H9 (cell line): ENCODE measurements around the gene CKMT2. TPM values are rescaled to one million over a fixed set of nuclear protein-coding genes. Genes with fewer than 3 reads are reported as not detected.

ENCODE experiments used
- DNase-seq: peaks from one replicate; pipeline ENCODE4 v3.0.0-alpha.2; 2017
- H2AFZ ChIP-seq: one replicate; pipeline ENCODE4 v1.6.1; 2013; ENCODE audit warnings: mild to moderate bottlenecking, low read length, control low read depth, moderate library complexity
- H2AK5ac ChIP-seq: 2 replicates; pipeline ENCODE4 v1.6.1; 2013; ENCODE audit warnings: low read length, control low read depth, mixed read lengths; ENCODE audit not compliant: insufficient read length
- H2BK120ac ChIP-seq: one replicate; pipeline ENCODE4 v1.6.1; 2013; ENCODE audit warnings: low read depth, mild to moderate bottlenecking, low read length, control low read depth, inconsistent platforms; ENCODE audit not compliant: poor library complexity, severe bottlenecking
- H2BK12ac ChIP-seq: 2 replicates; pipeline ENCODE4 v1.6.1; 2013; ENCODE audit warnings: low read length, control low read depth, mixed read lengths, low read depth; ENCODE audit not compliant: insufficient read length
- H2BK15ac ChIP-seq: 2 replicates; pipeline ENCODE4 v1.6.1; 2013; ENCODE audit warnings: low read depth, low read length, control low read depth
- H2BK20ac ChIP-seq: one replicate; pipeline ENCODE4 v1.6.1; 2013; ENCODE audit warnings: low read depth, mild to moderate bottlenecking, low read length, control low read depth, inconsistent platforms; ENCODE audit not compliant: poor library complexity, severe bottlenecking
- H2BK5ac ChIP-seq: 2 replicates; pipeline ENCODE4 v1.6.1; 2013; ENCODE audit warnings: low read length, control low read depth, mixed read lengths; ENCODE audit not compliant: insufficient read length
- H3K14ac ChIP-seq: 2 replicates; pipeline ENCODE4 v1.6.1; 2013; ENCODE audit warnings: low read length, control low read depth; ENCODE audit not compliant: insufficient read depth
- H3K18ac ChIP-seq: 2 replicates; pipeline ENCODE4 v1.6.1; 2013; ENCODE audit warnings: low read depth, mild to moderate bottlenecking, mixed read lengths, low read length, control low read depth; ENCODE audit not compliant: insufficient read length
- H3K23ac ChIP-seq: 2 replicates; pipeline ENCODE4 v1.6.1; 2013; ENCODE audit warnings: low read length, control low read depth, mixed read lengths, low read depth; ENCODE audit not compliant: insufficient read length
- H3K23me2 ChIP-seq: 2 replicates; pipeline ENCODE4 v1.6.1; 2013; ENCODE audit warnings: low read depth, mild to moderate bottlenecking, mixed read lengths, low read length, control low read depth; ENCODE audit not compliant: insufficient read length, poor library complexity, severe bottlenecking
- H3K27ac ChIP-seq: 2 replicates; pipeline ENCODE4 v1.5.1; 2013; ENCODE audit warnings: low read length, control low read depth, mixed read lengths, low read depth; ENCODE audit not compliant: insufficient read length
- H3K27me3 ChIP-seq: 2 replicates; pipeline ENCODE4 v1.6.1; 2013; ENCODE audit warnings: low read length, control low read depth, inconsistent platforms; ENCODE audit not compliant: insufficient read depth
- H3K4ac ChIP-seq: 2 replicates; pipeline ENCODE4 v1.6.1; 2013; ENCODE audit warnings: low read depth, mild to moderate bottlenecking, control low read depth, inconsistent platforms, low read length, moderate library complexity
- H3K4me1 ChIP-seq: 2 replicates; pipeline ENCODE4 v1.6.1; 2013; ENCODE audit warnings: low read length, control low read depth, inconsistent platforms; ENCODE audit not compliant: insufficient read depth
- H3K4me2 ChIP-seq: 2 replicates; pipeline ENCODE4 v1.6.1; 2013; ENCODE audit warnings: low read length, control low read depth, mixed read lengths; ENCODE audit not compliant: insufficient read length, insufficient read depth
- H3K56ac ChIP-seq: 2 replicates; pipeline ENCODE4 v1.6.1; 2013; ENCODE audit warnings: low read depth, mild to moderate bottlenecking, mixed read lengths, low read length, control low read depth; ENCODE audit not compliant: insufficient read length
- H3K79me1 ChIP-seq: 2 replicates; pipeline ENCODE4 v1.6.1; 2013; ENCODE audit warnings: low read depth, mild to moderate bottlenecking, moderate library complexity, low read length, control low read depth, inconsistent platforms; ENCODE audit not compliant: insufficient read depth, poor library complexity, severe bottlenecking
- H3K79me2 ChIP-seq: 2 replicates; pipeline ENCODE4 v1.6.1; 2013; ENCODE audit warnings: low read length, control low read depth, inconsistent platforms; ENCODE audit not compliant: insufficient read depth
- H3K9ac ChIP-seq: 2 replicates; pipeline ENCODE4 v1.6.1; 2013; ENCODE audit warnings: low read length, control low read depth, mixed read lengths; ENCODE audit not compliant: insufficient read length; ENCODE audit errors: extremely low read depth
- H3K9me3 ChIP-seq: one replicate; pipeline ENCODE4 v1.6.1; 2013; ENCODE audit warnings: low read depth, low read length, inconsistent platforms; ENCODE audit not compliant: control insufficient read depth
- H3T11ph ChIP-seq: one replicate; pipeline ENCODE4 v1.6.1; 2013; ENCODE audit warnings: mild to moderate bottlenecking, low read length, control low read depth, inconsistent platforms
- H4K20me1 ChIP-seq: one replicate; pipeline ENCODE4 v1.6.1; 2013; ENCODE audit not compliant: control insufficient read depth, insufficient read length, insufficient read depth
- H4K5ac ChIP-seq: 2 replicates; pipeline ENCODE4 v1.6.1; 2013; ENCODE audit warnings: low read depth, mild to moderate bottlenecking, mixed read lengths, low read length, control low read depth; ENCODE audit not compliant: insufficient read length
- H4K8ac ChIP-seq: replicated peaks from 2 replicates; pipeline ENCODE4 v1.6.1; 2013; ENCODE audit warnings: low read length, control low read depth, mixed read lengths, low read depth; ENCODE audit not compliant: insufficient read length
- H4K91ac ChIP-seq: 2 replicates; pipeline ENCODE4 v1.6.1; 2013; ENCODE audit warnings: low read depth, mild to moderate bottlenecking, moderate library complexity, mixed read lengths, low read length, control low read depth; ENCODE audit not compliant: insufficient read length
- H3K27ac Mint-ChIP-seq, 3 experiments: 2 replicates in 2 of 3; 3 replicates in 1 of 3; pipeline ENCODE4 v1.8.0; 2020 to 2021; ENCODE audit warnings: mixed read lengths in 3 of 3, mild to moderate bottlenecking in 1 of 3, moderate library complexity in 1 of 3
- H3K27me3 Mint-ChIP-seq: 2 replicates; pipeline ENCODE4 v1.8.0; 2021; ENCODE audit warnings: low read depth, mild to moderate bottlenecking, moderate library complexity, mixed read lengths
- H3K36me3 Mint-ChIP-seq, 3 experiments: 2 replicates in 2 of 3; 3 replicates in 1 of 3; pipeline ENCODE4 v1.8.0; 2020 to 2021; ENCODE audit warnings: low read depth in 3 of 3, mixed read lengths in 3 of 3; ENCODE audit not compliant: insufficient read depth in 1 of 3
- H3K4me1 Mint-ChIP-seq, 2 experiments: 2 replicates each; pipeline ENCODE4 v1.8.0; 2020; ENCODE audit warnings: mixed read lengths in 2 of 2
- H3K4me3 Mint-ChIP-seq, 2 experiments: 2 replicates in 1 of 2; 3 replicates in 1 of 2; pipeline ENCODE4 v1.8.0; 2020 to 2021; ENCODE audit warnings: mild to moderate bottlenecking in 2 of 2, mixed read lengths in 2 of 2, moderate library complexity in 1 of 2
- H3K9me3 Mint-ChIP-seq, 2 experiments: 2 replicates in 1 of 2; 3 replicates in 1 of 2; pipeline ENCODE4 v1.8.0; 2020; ENCODE audit warnings: mild to moderate bottlenecking in 2 of 2, mixed read lengths in 2 of 2, moderate library complexity in 1 of 2
- CTCF ChIP-seq: fragments of 200-600 bp; sonication (generic); conservative IDR thresholded peaks from 3 replicates; pipeline ENCODE4 v1.8.0; 2021; ENCODE audit warnings: antibody characterized with exemption, mild to moderate bottlenecking
- WGBS: extraction: QIAGEN DNeasy Blood & Tissue Kit; methylation state at CpG from one replicate; pipeline ENCODE4 v1.1.7; 2013; ENCODE audit warnings: missing lambda C conversion rate, low lambda C conversion rate, mixed read lengths; ENCODE audit not compliant: insufficient read length; ENCODE audit errors: extremely low coverage; 5-methylcytosine and 5-hydroxymethylcytosine counted together
- total RNA-seq: library from RNA; stranded (reverse); gene quantifications from 2 replicates; pipeline ENCODE4 v1.2.1, GENCODE V29; 2021

CKMT2 gene
- total RNA-seq, 1 experiment from 2014 or later = 1.8 TPM

- Mint-ChIP-seq H3K27me3 (no peaks in the 10 kb centered on the region), H3K4me3 (no peak overlapping the region), H3K27ac (no peak overlapping the region), H3K4me1 (peaks cover 17 to 28% of the 10 kb centered on the region in 2 experiments), H3K9me3 (no peaks in the 10 kb centered on the region; a peak in 1 of 5 replicates), H3K36me3 (peaks cover 3 to 6% (median 4%) of the 10 kb centered on the region in 3 experiments; a peak in 4 of 7 replicates)
- no peaks in the 10 kb centered on the region for H3K23me2 ChIP-seq
- no peak overlapping the region for H4K8ac ChIP-seq
- no peak overlapping the region for H3K9ac ChIP-seq
- H3K4ac ChIP-seq = no peak overlapping the region
- no peak overlapping the region for H3K4me2 ChIP-seq
- H4K91ac ChIP-seq = no peak overlapping the region
- no peak overlapping the region for H3K27ac ChIP-seq
- no peaks in the 10 kb centered on the region for H3K27me3 ChIP-seq
- H2BK15ac ChIP-seq = no peak overlapping the region
- H3K18ac ChIP-seq = no peak overlapping the region
- no peak overlapping the region for H3T11ph ChIP-seq
- no peaks in the 10 kb centered on the region for H3K79me1 ChIP-seq
- no peak overlapping the region for H3K23ac ChIP-seq
- H4K5ac ChIP-seq = no peak overlapping the region
- H2BK5ac ChIP-seq = no peak overlapping the region
- no peak overlapping the region for H2BK20ac ChIP-seq
- no peaks in the 10 kb centered on the region for H3K9me3 ChIP-seq
- peaks cover 2% of the 10 kb centered on the region for H4K20me1 ChIP-seq
- H2AFZ ChIP-seq = no peak overlapping the region
- no peak overlapping the region for H2BK12ac ChIP-seq
- no peak overlapping the region for H2BK120ac ChIP-seq
- no peak overlapping the region for H2AK5ac ChIP-seq
- no peaks in the 10 kb centered on the region for H3K79me2 ChIP-seq
- H3K56ac ChIP-seq = no peak overlapping the region
- H3K14ac ChIP-seq = no peak overlapping the region
- H3K4me1 ChIP-seq = peaks cover 2% of the 10 kb centered on the region; the same call in 1 of the 2 replicates
- no CpG with 5 or more reads among the region's 8 CpGs for WGBS
- no peak for TF ChIP-seq CTCF
- DNase-seq = no peak
Measured at GRCh38 chr5:81241961-81242648, 9.0 kb downstream of the CKMT2 start.
